Limb (tissue), 2 donors: ENCODE data around the gene TANC1.
A peak's percentile ranks its signal among the peaks of the same experiment; 100 is the strongest.

Source experiments
- DNase-seq, 2 donors: peaks; one replicate each; pipeline ENCODE4 v3.0.0-alpha.2; 2016; ENCODE audit errors: extremely low spot score in 2 of 2

Gene TANC1

DNA sequence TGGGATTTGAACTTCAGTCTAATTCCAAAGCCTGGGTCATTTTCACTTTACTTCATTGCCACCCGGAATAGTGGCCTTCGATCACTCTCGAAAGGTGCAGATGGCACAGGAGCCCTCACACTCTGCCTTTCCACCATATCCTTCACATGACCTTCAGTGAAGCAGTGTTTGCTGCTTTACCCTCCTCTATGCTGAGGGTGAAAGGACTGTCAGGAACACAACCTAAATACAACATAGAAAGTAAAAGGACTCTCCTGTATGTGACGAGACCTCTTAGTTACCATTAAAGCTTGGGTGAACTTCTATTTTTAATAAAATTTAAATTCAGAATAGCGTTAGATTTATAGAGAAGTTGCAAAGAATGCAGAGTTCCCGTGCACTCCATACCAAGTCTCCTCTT lies 148.5 kb downstream of the TANC1 start:
- DNase-seq, result no peak

DNA sequence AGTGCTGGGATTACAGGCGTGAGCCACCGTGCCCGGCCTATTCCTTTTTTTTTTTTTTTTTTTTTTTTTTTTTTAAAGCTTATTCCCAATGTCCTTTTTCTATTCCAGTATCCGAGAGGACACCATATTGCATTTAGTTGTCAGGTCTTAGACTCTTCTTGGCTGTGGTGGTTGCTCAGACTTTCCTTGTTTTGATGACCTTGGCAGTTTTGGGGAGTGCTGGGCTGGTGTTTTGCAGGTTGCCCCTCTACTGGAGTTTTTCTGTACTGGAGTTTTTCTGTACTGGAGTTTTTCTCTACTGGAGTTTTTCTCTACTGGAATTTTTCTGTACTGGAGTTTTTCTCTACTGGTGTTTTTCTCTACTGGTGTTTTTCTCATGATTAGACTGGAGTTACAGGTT lies 149.2 kb downstream of the TANC1 start:
- DNase-seq, result no peak

DNA sequence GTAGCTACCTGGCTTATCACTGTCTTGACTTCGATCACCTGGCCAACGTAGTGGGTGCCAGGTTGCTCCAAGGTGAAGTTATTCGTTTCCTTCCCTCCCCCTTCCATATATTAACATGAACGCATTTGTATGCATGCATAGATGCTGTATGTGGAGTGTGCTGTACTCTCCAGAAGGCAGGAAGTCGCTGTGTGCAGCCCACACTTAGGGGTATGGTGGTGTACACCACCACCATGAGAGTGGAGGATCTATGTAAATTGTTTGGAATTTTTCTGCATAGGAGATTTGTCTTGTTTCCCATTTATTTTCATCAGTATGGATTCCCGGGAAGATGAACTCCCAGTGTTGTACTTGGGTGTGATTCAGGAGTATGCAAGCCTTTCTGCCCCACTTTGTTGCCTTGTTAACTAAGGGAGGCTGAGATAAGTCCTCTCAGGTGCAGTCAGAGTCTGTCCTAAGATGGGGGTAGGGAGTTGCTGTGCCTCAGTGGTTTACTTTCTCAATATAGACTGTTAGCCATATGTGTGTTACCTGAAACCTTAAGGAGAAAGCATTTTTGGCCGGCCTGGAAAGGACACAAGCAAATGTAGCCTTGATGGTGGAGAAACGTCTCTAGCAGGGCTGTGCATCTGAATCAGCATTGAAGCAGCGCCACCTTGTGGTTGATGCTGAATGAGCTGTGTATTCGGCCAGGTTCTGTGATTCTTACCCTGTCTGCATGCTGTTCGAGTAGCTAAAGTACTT lies 149.8 kb downstream of the TANC1 start:
- DNase-seq, result peak; percentile 88 to 90

DNA sequence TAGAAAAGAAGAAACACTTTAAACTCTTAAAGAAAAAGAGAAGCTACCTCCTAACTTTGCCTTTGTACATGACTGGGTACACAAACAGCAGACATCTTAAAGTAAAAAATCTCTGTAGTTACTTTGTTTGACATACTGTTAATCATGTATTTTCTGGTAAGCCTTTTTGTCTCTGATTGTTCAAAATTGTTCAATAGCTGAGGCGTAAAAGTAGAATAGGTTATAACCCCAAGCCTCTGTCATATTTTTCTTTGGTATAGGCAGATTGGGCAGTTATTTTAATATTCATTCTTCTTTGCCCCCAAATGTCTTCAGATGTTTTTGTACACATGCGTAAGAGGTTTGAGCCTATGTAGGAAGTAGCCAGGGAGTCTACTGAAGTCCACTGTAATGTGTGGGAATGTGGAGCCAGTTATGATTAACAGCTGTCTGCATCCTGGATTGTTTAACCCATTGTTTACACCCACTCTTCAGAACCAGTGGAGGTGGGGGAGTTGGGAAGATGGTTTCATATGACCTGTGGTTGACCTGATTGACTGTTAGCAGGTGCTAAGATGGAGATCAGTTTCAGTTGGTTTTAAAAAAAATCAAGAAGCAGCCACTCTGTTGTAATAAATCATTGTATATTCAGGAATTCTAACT lies 150.5 kb downstream of the TANC1 start:
- DNase-seq, result no peak

DNA sequence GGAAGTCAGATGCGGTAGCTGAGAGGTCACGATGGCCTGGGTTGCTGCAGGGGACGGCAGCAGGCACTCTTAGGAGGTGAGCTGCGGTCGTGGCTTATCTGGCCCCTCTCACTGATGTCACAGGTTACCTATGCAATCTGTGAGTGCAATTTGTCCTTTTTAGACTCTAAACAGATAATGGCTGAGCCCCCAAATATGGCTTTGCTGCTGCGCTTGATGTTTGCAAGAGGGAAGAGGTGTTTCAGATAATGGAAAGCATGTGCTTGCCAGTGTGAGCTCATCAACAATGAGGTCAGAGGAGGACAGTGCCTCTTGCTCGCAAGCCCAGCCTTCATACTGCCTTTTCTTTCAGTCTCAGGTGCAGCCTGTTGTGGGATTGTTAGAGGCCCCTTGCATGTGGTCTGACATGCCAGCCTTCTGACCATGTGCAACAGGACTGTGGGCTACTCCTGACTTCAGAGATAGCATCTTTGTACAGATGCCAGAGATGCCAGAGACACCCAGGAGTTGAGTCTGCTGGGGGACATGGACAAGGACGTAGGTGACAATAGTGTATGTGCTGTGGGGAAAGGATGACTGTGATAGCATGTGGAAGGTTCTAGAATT lies 151.3 kb downstream of the TANC1 start:
- DNase-seq, result no peak

DNA sequence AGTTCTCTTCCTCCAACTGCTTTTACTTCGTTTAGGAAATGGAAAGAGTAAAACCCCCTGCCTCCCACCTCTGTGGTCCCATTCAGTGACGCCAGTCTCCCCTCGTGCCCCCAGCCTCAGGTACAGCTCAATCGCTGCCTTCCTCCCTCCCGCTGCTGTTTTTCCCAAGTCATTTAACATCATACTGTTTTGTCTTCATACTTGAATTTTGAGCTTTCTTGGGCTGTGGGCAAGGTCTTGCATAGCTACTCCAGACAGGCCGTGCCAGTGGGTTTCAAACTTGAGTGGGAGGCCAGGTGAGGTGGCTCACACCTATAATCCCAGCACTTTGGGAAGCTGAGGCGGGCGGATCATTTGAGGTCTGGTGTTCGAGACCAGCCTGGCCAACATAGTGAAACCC lies 155.3 kb downstream of the TANC1 start:
- no peak for DNase-seq

DNA sequence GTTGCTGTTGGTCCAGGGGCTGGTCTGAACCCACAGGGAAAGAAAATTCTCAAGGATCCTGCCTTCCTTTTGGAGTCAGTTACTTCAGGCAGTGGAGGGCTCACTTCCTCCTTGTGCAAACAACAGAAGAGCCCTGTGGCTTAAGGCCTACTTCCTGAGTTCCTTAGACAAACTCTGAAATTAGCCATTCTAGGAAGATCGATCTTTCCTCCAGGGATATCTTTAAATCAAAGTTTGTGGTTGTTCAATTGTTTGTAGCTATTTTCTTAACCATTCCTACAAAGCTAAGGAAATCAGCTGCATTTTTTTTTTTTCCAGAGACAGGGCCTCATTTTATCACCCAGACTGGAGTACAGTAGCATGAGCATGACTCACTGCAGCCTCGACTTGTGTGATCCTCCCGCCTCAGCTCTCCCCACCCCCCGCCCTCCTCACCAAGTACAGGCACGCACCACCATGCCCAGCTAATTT lies 156.0 kb downstream of the TANC1 start:
- DNase-seq, result no peak

DNA sequence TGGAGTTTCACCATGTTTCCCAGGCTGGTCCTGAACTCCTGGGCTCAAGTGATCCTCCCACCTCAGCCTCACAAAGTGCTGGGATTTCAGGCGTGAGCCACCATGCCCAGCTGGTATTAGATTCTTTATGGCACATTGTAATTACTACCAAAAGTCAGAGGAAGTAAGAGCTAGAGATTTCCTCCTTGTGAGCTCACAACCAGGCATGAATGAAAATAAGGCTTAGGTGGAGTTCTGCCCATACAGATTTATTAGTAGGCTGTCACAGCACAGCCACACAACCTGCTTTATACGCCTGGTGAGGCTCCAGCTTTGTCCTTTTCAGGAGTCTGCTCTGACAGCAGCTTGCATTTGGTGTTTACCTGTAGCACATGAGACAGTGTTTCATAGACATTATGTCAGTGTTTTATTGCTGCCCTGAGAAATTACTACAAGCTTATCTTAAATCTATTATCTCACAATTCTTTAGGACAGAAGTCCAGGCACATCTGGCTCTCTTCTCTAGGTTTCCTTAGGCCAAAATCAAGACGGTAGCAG lies 156.6 kb downstream of the TANC1 start:
- no peak for DNase-seq

DNA sequence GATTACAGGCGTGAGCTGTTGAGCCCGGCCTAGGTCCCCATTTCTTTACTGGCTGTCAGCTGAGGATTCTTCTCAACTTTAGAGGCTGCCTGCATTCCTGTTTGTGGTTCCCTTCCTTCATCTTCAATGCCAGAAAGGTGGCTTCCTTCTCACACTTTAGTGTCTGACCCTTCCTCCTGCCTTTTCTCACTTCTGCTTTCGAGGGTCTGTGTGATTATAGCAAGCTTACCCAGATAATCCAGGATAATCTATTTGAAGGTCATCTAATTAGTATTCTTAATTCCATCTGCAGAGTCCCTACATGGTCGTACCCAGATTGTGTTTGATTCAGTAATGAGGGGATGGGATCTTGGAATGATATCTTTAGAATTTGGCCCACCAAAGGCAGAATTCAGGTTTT lies 157.4 kb downstream of the TANC1 start:
- no peak for DNase-seq

DNA sequence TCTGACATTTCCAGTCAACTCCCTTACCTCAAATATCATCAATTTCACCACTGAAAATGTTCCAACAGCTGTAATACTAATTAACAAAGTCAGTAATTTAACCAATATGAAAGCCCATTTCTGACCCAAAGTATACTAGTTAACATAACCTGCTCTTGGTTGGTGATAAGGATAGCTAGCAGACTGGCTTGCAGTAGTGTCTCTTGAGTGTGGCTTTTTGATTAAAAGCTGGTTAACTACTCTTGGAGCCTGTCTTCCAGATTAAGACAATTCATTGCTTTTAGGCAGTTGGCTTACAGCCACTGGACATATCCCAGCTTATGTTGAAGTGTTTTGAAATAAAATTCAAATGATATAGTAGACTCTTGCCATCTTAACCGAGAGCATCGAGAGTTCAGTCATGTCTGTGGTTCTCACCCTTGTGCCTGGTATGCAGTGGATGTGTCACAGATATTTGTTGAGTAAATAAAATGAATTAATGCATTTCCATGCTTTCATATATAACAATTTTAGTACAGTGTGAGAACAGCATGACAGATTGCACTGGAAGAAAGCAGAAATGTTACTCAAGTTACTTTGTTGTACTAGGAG lies 158.1 kb downstream of the TANC1 start:
- DNase-seq, result no peak

DNA sequence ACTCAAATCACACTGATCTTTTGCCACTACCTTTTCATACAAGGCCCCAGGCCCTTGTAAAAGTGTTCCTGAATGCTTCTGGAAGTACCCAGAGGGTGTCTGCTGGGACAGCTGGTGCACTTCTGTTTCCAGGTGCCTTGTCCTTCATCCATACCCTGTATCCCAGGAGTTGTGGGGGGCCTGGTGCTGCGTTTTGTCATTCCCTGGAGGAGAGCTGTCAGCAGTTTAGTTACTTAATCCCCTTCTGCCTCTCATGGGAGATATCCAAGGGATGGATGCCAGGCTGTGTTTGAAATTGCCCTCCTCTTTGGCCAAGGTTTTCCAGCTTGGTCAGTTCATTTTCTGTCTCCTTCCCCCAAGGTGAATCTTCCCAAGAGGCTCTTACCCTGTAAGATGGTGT lies 159.8 kb downstream of the TANC1 start:
- DNase-seq, result no peak

DNA sequence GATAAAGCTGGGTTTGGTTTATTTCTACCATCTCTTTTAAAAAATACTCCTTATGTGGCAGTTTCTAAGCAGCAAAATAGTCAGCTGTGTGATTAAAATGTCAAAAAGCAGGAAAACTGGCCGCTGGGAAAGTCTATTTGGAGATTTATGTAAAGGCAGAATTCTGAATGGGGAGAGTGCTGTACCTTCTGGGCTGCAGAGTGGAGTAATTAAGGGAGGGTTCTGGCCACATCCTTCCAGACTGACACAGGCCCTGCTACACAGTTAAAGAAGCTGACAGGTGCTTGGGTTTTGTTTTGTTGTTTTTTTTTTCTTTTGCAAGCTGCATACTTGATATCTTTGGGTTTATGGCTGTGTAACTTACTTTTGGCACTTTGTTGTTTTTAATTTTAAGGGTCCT lies 160.8 kb downstream of the TANC1 start:
- DNase-seq, result no peak

DNA sequence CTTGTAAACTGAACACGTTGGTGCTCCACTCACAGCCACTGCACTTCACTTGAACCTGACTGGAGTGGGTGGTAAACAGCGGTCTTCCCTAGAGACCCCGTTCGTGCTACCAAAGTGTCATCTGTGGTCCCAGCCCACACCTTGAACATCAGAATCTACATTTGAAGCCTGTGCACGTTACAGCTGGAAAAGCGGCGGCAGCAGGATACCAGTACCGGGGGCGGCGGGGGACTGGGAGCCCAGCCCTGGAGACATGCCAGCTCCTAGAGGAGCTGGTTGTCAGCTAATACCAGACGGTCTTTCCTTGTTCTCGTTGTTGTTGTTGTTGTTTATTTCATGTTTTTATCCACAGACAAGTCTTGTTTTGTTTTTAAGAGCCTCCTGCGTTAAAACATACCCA lies 161.4 kb downstream of the TANC1 start:
- DNase-seq, result no peak

DNA sequence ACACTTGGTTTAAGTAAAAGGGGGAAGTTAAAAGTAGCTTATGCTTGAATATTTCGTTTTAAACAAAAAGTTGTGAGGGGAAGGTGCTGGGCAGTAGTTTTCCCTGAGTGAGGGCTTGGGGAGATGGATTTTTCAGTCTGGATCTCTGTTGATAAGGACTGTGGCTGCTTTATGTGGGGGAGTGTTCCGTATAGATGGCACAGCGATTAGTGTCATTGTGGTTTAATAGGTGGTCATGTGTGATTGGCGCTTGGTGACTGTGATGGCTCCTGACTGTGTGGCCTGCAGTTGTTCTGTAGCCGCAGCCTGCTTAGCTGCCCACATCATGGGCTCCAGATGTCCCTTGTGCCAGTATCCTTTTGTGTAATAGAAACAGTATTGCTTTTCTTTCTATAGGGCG lies 161.9 kb downstream of the TANC1 start:
- DNase-seq, result no peak

DNA sequence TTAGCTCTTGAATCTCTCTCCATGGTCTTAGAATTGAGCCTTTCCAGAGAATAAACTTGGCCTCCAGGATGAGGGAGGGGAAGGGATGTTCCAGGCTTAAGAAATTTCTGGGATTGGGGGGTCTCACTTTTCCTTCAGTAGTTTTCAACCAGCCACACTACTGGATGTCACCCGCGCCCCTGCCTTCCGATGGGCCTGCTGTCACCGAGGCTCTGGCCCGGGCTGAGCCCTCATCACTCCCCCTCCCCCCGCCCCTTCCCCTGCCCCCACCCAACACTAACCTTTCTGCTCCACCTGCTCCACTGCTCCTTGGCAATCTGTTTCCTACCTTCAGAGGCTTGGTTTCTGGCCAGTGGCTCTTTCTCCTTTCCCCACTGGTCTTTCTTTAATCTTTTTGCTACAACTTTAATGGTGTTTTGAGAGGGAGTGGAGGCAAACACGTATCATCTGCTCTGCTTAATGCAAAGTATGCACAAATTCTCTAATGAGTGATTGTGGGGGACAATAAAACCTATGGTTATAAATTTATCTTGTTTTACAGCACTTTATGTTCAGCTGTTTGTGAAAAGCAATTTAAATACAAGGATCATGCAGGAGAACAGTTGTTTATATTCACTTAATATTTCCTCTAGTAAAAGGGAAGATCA lies 162.9 kb downstream of the TANC1 start:
- no peak for DNase-seq

DNA sequence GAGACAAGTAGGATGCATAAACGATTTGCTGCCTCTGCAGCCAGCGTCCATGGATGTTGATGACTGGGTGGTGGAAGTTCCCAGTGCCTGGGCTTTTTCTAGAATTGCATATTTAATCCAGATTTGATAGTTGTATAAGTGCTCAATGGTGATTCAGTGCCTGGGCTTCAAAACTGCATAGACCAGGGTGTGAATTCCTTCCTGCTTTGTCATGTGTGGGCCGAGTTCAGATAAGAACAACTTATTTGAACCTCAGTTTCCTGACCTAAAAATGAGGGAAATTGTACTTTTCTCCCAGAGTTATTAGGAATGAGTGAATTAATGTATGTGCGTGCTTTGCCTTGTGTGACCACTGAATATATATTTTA lies 163.5 kb downstream of the TANC1 start:
- no peak for DNase-seq

DNA sequence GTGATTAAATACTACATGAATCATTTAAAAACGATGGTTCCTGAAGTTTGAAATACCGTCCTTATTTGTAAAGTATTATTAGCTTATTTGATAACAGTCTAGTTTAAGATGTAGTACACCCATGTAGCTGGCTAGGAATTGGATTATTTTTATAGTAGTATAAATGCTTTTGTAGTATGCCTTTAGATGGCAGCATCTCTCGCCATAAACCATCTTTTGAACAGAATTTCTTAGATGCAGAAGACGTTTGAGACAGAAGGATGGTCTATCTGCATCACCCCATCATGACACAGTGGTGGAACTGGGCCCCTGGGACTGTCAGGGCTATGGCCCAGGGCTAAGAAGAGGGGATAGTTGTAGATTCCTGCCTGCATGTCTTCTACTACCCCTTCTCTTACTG lies 165.4 kb downstream of the TANC1 start:
- no peak for DNase-seq

DNA sequence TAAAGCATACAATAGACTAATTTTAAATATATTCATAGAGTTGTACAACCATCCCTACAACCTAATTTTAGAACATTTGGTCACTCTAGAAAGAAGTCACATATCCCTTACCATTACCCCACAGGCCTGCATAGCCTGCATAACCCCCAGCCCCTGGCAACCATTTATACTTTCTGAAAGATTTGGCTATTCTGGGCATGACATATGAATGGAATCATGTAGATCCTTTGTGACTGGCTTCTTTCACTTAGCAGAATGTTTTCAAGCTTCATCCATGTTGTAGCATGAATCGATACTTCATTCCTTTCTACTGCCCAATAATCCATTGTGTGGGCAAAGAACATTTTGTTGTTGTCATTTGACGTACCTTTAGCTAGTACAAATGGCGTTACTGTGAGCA lies 166.5 kb downstream of the TANC1 start:
- DNase-seq, result no peak

DNA sequence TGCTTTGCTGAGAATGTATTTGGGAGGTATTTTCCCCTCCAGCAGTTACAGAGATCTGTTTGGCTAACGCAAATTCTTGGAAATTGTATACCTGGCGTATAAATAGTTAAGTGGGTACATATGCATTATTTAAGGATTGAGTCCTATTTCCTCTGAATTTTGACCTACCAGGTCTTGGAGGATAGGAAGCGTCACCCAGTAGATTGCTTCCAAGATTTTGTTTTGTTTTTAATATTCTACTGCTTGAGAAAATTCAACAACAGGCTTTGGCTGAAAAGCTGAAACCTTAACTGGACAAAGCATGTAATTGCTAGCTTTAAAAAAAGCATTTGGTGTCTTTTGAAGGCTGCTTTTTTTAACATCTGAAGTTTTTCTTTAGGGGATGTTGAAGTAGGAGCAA lies 168.0 kb downstream of the TANC1 start:
- DNase-seq, result no peak

DNA sequence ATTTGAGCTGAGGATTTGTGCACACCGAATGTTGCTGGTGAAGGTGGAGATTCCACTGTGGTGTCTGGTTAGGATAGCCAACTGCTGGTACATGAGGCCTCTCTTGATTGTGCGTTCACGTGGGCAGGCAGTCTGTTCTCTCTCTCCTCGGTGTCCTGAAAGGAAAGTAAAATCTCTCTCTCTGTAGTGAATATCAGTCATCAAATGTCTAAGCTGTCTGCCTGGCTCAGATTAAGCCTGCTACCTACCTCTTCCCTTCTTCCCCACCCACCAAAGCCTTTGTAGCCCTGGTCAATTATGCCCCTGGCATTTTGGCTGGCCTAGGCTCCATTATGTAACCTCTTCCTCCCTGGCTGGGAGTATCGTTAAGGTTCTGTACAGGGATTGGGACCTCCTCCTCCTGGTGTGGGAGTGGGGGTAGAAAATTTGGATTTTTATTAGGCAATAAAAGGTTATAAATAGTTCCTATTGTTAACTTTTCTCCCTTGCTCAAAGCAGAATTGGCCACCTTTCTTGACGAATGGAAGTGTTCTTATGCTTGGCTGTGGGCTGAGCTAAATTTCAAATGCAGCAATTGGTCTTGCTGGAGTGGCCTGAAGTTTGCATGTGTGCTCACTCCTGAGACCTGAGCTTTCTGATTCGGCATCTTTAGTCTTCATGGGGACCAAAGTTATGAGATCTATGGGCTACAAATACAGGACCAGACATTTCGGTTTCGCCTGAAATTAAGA lies 169.2 kb downstream of the TANC1 start:
- no peak for DNase-seq

DNA sequence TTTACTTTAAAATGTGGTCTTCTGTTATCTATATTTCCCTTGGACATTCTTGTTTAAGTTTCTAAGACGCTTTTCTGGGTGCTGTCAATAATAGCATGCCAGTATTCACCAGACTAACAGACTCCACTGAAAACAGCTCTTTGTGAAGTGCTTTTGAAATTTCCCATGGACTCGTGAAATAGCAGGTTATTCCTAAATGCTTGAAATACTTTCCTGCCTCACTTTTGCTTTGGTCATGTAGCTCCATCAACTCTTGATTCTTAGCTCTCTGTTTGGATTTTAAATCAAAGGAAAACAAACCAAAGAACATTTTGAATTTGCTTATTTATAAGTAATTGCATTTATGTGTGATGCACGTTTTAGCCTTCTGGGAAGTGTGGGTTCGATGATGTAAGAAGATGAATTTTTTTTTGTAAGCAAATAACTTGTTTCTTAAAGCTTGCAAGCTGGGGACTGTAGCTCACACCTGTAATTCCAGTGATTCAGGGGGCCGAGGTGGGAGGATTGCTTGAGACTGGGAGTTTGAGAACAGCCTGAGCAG lies 170.3 kb downstream of the TANC1 start:
- DNase-seq, result no peak
